Mononuclear cell (primary cell): Measurements from ENCODE around the gene CWC27. TPM values are rescaled to one million over a fixed set of nuclear protein-coding genes. Genes with fewer than 3 reads are reported as not detected.

ENCODE experiments used
- H3K27me3 ChIP-seq: 2 replicates; pipeline ENCODE4 v1.6.0; 2011; ENCODE audit warnings: low read length, control low read depth; ENCODE audit not compliant: insufficient read depth
- H3K4me1 ChIP-seq: 2 replicates; pipeline ENCODE4 v1.5.1; 2011; ENCODE audit warnings: mild to moderate bottlenecking, low read length, control low read depth; ENCODE audit not compliant: insufficient read depth
- H3K4me3 ChIP-seq: 2 replicates; pipeline ENCODE4 v1.5.1; 2011; ENCODE audit warnings: mild to moderate bottlenecking, low read length, moderate library complexity
- H3K9me3 ChIP-seq: 2 replicates; pipeline ENCODE4 v1.5.1; 2011; ENCODE audit warnings: low read depth, mild to moderate bottlenecking, control low read depth, low read length
- total RNA-seq: library from RNA; depleted of rRNA; stranded (reverse); fragments of >200 nt; gene quantifications from one replicate; pipeline ENCODE4 v1.2.3, GENCODE V29; 2012

CWC27 gene
- total RNA-seq, 1 donor = 19.2 TPM

- Histone ChIP-seq H3K9me3 (no peaks in the 10 kb centered on the region), H3K4me1 (no peaks in the 10 kb centered on the region), H3K27me3 (no peaks in the 10 kb centered on the region), H3K4me3 (no peak overlapping the region)
Measured at GRCh38 chr5:64980176-64980575, 211.4 kb downstream of the CWC27 start.

- no peaks in the 10 kb centered on the region for H3K9me3 ChIP-seq
- no peak overlapping the region for H3K4me3 ChIP-seq
- H3K27me3 ChIP-seq = no peaks in the 10 kb centered on the region
- no peaks in the 10 kb centered on the region for H3K4me1 ChIP-seq
Measured at GRCh38 chr5:64987768-64988167, 219.0 kb downstream of the CWC27 start.

- Histone ChIP-seq H3K4me3 (no peak overlapping the region), H3K9me3 (no peaks in the 10 kb centered on the region), H3K27me3 (no peaks in the 10 kb centered on the region), H3K4me1 (no peaks in the 10 kb centered on the region)
Measured at GRCh38 chr5:65009207-65009606, 240.5 kb downstream of the CWC27 start.

- no peaks in the 10 kb centered on the region for H3K9me3 ChIP-seq
- H3K4me1 ChIP-seq = no peaks in the 10 kb centered on the region
- no peaks in the 10 kb centered on the region for H3K27me3 ChIP-seq
- no peak overlapping the region for H3K4me3 ChIP-seq
Measured at GRCh38 chr5:65010841-65011240, 242.1 kb downstream of the CWC27 start.

- Histone ChIP-seq H3K4me3 (no peak overlapping the region), H3K4me1 (no peaks in the 10 kb centered on the region), H3K9me3 (no peaks in the 10 kb centered on the region), H3K27me3 (no peaks in the 10 kb centered on the region)
Measured at GRCh38 chr5:65012301-65012892, 243.7 kb downstream of the CWC27 start.

- Histone ChIP-seq H3K27me3 (no peaks in the 10 kb centered on the region), H3K4me3 (no peak overlapping the region), H3K4me1 (no peaks in the 10 kb centered on the region), H3K9me3 (no peaks in the 10 kb centered on the region)
Measured at GRCh38 chr5:65013166-65013565, 244.4 kb downstream of the CWC27 start.

GRCh38 chr5:65014769-65015168 lies 246.0 kb downstream of the CWC27 start:
- Histone ChIP-seq H3K27me3 (no peaks in the 10 kb centered on the region), H3K4me3 (no peak overlapping the region), H3K9me3 (no peaks in the 10 kb centered on the region), H3K4me1 (no peaks in the 10 kb centered on the region)

GRCh38 chr5:65015767-65016166 lies 247.0 kb downstream of the CWC27 start:
- Histone ChIP-seq H3K9me3 (no peaks in the 10 kb centered on the region), H3K27me3 (no peaks in the 10 kb centered on the region), H3K4me3 (no peak overlapping the region), H3K4me1 (no peaks in the 10 kb centered on the region)

- Histone ChIP-seq H3K4me3 (no peak overlapping the region), H3K27me3 (no peaks in the 10 kb centered on the region), H3K4me1 (peaks cover 7% of the 10 kb centered on the region), H3K9me3 (no peaks in the 10 kb centered on the region)
Measured at GRCh38 chr5:65017636-65018035, 248.9 kb downstream of the CWC27 start.

GRCh38 chr5:65018763-65019162 lies 250.0 kb downstream of the CWC27 start:
- Histone ChIP-seq H3K9me3 (no peaks in the 10 kb centered on the region), H3K4me3 (no peak overlapping the region), H3K4me1 (peaks cover 7% of the 10 kb centered on the region), H3K27me3 (no peaks in the 10 kb centered on the region)

- peaks cover 7% of the 10 kb centered on the region for H3K4me1 ChIP-seq
- no peaks in the 10 kb centered on the region for H3K27me3 ChIP-seq
- no peak overlapping the region for H3K4me3 ChIP-seq
- H3K9me3 ChIP-seq = no peaks in the 10 kb centered on the region
Measured at GRCh38 chr5:65020492-65020891, 251.8 kb downstream of the CWC27 start.

GRCh38 chr5:65021527-65022226 lies 252.9 kb downstream of the CWC27 start:
- H3K9me3 ChIP-seq = no peaks in the 10 kb centered on the region
- H3K4me1 ChIP-seq = peaks cover 7% of the 10 kb centered on the region
- H3K4me3 ChIP-seq = no peak overlapping the region
- no peaks in the 10 kb centered on the region for H3K27me3 ChIP-seq

GRCh38 chr5:65022932-65023331 lies 254.2 kb downstream of the CWC27 start:
- Histone ChIP-seq H3K4me3 (no peak overlapping the region), H3K27me3 (no peaks in the 10 kb centered on the region), H3K4me1 (peaks cover 7% of the 10 kb centered on the region), H3K9me3 (no peaks in the 10 kb centered on the region)

GRCh38 chr5:65024681-65025080 lies 256.0 kb downstream of the CWC27 start:
- Histone ChIP-seq H3K4me3 (no peak overlapping the region), H3K4me1 (peaks cover 7% of the 10 kb centered on the region), H3K9me3 (no peaks in the 10 kb centered on the region), H3K27me3 (no peaks in the 10 kb centered on the region)

GRCh38 chr5:65026816-65027548 lies 258.3 kb downstream of the CWC27 start:
- H3K27me3 ChIP-seq = no peaks in the 10 kb centered on the region
- H3K4me3 ChIP-seq = no peak overlapping the region
- H3K9me3 ChIP-seq = no peaks in the 10 kb centered on the region
- H3K4me1 ChIP-seq = peaks cover 3% of the 10 kb centered on the region
